GM12864 (cell line): ENCODE data around the gene SLC10A1.

Source experiments
- DNase-seq: peaks from one replicate; pipeline ENCODE4 v3.0.0-alpha.2; 2011; ENCODE audit warnings: low read depth
- H3K4me3 ChIP-seq: 2 replicates; pipeline ENCODE4 v1.5.1; 2011; ENCODE audit warnings: mild to moderate bottlenecking, low read depth, low read length, control low read depth
- TF ChIP-seq, protein P1 (sequence below): IDR thresholded peaks from 2 replicates; pipeline ENCODE4 v1.5.1; 2011; ENCODE audit warnings: low read depth, mild to moderate bottlenecking, moderate library complexity, low read length, control low read depth, inconsistent platforms; ENCODE audit errors: missing control alignments

Gene SLC10A1

DNA sequence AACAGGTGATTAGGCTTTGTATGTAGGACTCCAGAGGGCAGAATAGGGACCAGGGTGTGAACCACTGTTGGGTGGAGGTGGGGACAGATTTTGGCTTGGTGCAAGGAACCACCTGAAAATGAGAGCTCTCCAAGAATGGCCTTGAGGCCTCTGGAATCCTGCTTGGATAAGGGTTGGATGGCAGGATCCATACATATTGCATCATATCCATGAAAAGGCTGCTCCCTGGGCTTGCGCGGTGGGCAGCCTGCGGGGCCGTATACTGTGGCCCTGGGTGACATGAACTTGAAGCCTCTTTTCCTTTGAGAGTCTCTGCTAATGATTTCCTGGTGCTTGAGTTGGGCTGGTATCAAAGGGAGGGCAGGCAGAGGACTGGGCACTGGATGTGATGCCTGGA is 1.3 kb upstream of the SLC10A1 start:
- no peak overlapping the region for H3K4me3 ChIP-seq
- DNase-seq = no peak
- TF ChIP-seq, protein P1, sequence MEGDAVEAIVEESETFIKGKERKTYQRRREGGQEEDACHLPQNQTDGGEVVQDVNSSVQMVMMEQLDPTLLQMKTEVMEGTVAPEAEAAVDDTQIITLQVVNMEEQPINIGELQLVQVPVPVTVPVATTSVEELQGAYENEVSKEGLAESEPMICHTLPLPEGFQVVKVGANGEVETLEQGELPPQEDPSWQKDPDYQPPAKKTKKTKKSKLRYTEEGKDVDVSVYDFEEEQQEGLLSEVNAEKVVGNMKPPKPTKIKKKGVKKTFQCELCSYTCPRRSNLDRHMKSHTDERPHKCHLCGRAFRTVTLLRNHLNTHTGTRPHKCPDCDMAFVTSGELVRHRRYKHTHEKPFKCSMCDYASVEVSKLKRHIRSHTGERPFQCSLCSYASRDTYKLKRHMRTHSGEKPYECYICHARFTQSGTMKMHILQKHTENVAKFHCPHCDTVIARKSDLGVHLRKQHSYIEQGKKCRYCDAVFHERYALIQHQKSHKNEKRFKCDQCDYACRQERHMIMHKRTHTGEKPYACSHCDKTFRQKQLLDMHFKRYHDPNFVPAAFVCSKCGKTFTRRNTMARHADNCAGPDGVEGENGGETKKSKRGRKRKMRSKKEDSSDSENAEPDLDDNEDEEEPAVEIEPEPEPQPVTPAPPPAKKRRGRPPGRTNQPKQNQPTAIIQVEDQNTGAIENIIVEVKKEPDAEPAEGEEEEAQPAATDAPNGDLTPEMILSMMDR = no peak

DNA sequence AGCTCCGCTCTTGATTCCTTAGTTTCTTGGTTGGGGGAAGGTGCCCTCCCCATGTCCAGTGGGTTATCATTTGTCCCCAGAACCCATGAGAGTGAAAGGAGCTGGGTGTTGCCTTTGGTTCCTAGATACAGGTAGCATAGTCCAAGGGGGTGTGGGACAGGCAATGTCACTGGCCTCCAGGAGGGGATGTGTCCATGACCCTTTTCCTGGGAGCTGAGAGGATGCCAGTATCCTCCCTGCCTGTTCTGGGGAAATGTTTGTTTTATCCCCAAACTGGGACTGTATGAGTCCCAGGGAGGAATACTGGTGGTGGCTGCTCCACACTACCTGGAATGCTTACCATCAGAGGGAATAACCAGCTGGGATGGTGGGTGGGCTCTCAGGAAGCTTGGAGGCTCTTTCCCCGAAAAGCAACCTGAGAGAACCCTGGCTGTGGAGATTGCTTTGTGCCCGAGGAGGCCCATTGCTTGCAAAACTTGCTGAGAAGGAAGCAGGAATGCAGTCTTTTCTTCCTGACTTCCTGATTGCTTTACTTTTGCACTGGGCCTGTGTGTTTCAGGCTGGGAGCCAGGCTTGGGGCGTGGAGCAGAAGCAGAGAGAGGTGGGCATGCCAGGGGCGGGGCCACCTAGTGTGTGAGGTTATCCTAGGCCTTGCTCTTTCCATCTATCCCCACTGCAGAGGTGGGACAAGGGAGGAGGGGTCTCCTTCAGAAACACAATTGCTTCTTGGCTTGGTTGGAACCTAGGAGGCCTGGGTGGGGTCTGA is 715 bp upstream of the SLC10A1 start:
- TF ChIP-seq, protein P1 = no peak
- DNase-seq = no peak
- no peak overlapping the region for H3K4me3 ChIP-seq

GRCh38 chr14:69795691-69796090 is 1.4 kb downstream of the SLC10A1 start:
- TF ChIP-seq, protein P1 = no peak
- no peak for DNase-seq
- no peak overlapping the region for H3K4me3 ChIP-seq

GRCh38 chr14:69794791-69795190 is 2.2 kb downstream of the SLC10A1 start:
- no peak overlapping the region for H3K4me3 ChIP-seq
- TF ChIP-seq, protein P1 = no peak
- DNase-seq = no peak

GRCh38 chr14:69792887-69793421 is 4.1 kb downstream of the SLC10A1 start:
- TF ChIP-seq, protein P1 = no peak
- no peak for DNase-seq
- H3K4me3 ChIP-seq = no peak overlapping the region

DNA sequence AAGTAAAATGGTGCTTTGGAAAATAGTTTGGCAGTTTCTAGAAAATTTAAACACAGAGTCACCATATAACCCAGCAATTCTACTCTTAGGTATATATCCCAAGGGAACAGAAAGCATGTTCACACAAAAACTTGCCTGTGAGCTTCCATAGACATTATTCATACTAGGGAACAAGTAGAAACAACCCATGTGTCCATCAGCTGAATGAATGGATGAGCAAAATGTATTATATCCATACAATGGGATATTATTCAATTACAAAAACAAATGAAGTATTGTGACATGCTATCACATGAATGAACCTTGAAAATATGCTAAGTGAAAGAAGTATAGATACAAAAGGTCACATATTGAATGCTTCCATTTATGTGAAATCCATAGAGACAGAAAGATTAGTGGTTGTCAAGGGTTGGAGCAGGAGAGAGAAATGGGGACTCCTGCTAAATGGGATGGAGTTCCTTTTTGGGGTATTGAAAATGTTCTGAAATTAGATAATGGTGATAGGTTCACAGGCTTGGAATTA is 7.9 kb downstream of the SLC10A1 start:
- no peak overlapping the region for H3K4me3 ChIP-seq
- TF ChIP-seq, protein P1 = no peak
- no peak for DNase-seq
